Activated CD4-positive, alpha-beta T cell treated with anti-CD3 and anti-CD28 coated beads, Interleukin-2, Interleukin-4, amounts not matched to agents 100 ng/mL and 50 ng/mL, durations not matched to agents 16 hours and 8 hours (primary cell): ENCODE measurements around the gene GALE.

Experiments
- DNase-seq: peaks from one replicate; pipeline ENCODE4 v3.0.0-alpha.2; 2020; ENCODE audit warnings: low spot score

Gene GALE

DNA sequence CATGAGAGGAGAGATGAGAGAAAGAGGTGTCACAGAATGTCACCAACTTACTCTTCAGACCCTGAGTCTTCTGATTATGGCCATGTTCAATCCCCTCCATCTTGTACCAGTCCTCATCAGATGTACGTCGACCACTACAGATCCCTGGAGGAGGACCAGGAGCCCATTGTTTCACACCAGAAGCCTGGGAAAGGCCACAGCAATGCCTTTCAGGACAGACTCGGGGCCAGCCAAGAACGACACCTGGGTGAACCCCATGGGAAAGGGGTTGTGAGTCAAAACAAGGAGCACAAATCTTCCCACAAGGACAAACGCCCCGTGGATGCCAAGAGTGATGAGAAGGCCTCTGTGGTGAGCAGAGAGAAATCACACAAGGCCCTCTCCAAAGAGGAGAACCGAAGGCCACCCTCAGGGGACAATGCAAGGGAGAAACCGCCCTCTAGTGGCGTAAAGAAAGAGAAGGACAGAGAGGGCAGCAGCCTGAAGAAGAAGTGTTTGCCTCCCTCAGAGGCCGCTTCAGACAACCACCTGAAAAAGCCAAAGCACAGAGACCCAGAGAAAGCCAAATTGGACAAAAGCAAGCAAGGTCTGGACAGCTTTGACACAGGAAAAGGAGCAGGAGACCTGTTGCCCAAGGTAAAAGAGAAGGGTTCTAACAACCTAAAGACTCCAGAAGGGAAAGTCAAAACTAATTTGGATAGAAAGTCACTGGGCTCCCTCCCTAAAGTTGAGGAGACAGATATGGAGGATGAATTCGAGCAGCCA is 49.3 kb downstream of the GALE start:
- peak; percentile 63 for DNase-seq

- no peak for DNase-seq
Measured at GRCh38 chr1:23748016-23748415, 52.5 kb downstream of the GALE start.
